PC-3 (cell line): ENCODE results near the gene EBLN2.

Experiments used
- EZH2 ChIP-seq: fragments of 300-600 bp; sonication (generic); IDR thresholded peaks from one replicate; pipeline ENCODE4 v1.6.1; 2017; ENCODE audit warnings: antibody characterized with exemption, mild to moderate bottlenecking, low read length; ENCODE audit not compliant: unreplicated experiment
- TF ChIP-seq, protein P1 (sequence below): fragments of 300-600 bp; sonication (generic); conservative IDR thresholded peaks from 2 replicates; pipeline ENCODE4 v1.5.1; 2017; ENCODE audit warnings: antibody characterized with exemption, low read depth, mild to moderate bottlenecking, low read length

DNA sequence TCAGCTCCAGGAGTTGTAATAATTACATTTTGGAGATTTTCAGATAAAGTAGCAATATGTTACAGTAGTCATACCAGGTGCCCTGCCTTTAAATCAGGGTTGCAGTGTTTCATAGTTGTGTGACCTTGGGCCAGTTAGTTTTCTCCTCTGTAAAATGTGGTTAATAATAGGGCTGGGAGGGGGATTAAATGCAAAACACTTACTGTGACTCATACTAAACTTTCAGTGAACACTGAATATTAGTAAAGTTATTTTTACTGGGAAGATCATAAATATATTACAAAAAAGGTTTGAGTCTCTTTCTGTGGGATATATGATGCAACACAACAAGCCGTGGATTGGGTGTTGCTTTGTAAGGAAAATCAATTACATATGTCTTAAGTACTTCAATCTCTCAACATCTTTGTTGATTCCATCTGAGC, 1.1 kb upstream of the EBLN2 start:
- TF ChIP-seq, protein P1, sequence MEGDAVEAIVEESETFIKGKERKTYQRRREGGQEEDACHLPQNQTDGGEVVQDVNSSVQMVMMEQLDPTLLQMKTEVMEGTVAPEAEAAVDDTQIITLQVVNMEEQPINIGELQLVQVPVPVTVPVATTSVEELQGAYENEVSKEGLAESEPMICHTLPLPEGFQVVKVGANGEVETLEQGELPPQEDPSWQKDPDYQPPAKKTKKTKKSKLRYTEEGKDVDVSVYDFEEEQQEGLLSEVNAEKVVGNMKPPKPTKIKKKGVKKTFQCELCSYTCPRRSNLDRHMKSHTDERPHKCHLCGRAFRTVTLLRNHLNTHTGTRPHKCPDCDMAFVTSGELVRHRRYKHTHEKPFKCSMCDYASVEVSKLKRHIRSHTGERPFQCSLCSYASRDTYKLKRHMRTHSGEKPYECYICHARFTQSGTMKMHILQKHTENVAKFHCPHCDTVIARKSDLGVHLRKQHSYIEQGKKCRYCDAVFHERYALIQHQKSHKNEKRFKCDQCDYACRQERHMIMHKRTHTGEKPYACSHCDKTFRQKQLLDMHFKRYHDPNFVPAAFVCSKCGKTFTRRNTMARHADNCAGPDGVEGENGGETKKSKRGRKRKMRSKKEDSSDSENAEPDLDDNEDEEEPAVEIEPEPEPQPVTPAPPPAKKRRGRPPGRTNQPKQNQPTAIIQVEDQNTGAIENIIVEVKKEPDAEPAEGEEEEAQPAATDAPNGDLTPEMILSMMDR: no peak
- no peak for TF ChIP-seq EZH2
